GM21390 (cell line): ENCODE measurements around the gene P2RX6.
"Not testable (repeated sequence)": the region's sequence is repeated elsewhere in the genome, so short reads cannot be mapped to it uniquely, and the experiment has no call there.

Experiments
- ATAC-seq: cut with Tn5 transposase; IDR thresholded peaks from one replicate; pipeline ENCODE4 v1.9.1; 2021; ENCODE audit not compliant: unreplicated experiment

The P2RX6 gene

GRCh38 chr22:20994128-20994901 lies 20.6 kb upstream of the P2RX6 start:
- ATAC-seq: no peak

- no peak for ATAC-seq
These were observed 20.1 kb upstream of the P2RX6 start for GRCh38 chr22:20994902-20995241.

- ATAC-seq: no peak
These were observed 19.5 kb upstream of the P2RX6 start for GRCh38 chr22:20995329-20996030.

DNA sequence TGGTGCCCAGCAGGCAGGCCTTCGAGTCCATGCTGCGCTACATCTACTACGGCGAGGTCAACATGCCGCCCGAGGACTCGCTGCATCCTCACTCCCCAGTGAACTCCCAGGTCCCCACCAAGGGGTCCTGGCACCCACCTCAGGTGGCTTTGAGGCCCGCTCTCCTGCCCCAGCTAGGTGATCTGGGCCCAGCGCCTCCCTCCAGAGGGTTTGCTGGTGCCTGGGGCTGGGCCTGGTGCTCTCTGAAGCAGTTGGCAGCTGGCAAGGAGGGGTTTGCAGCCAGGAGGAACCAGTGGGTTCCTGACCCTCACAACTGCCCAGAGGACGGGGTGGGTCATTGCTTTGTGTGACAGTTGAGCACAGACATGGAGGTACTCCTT lies 18.9 kb upstream of the P2RX6 start:
- ATAC-seq: no peak

GRCh38 chr22:20996598-20997535 lies 18.1 kb upstream of the P2RX6 start:
- no peak for ATAC-seq

GRCh38 chr22:20997536-20998257 lies 17.3 kb upstream of the P2RX6 start:
- ATAC-seq: no peak

- no peak for ATAC-seq
These were observed 16.3 kb upstream of the P2RX6 start for GRCh38 chr22:20998411-20999336.

DNA sequence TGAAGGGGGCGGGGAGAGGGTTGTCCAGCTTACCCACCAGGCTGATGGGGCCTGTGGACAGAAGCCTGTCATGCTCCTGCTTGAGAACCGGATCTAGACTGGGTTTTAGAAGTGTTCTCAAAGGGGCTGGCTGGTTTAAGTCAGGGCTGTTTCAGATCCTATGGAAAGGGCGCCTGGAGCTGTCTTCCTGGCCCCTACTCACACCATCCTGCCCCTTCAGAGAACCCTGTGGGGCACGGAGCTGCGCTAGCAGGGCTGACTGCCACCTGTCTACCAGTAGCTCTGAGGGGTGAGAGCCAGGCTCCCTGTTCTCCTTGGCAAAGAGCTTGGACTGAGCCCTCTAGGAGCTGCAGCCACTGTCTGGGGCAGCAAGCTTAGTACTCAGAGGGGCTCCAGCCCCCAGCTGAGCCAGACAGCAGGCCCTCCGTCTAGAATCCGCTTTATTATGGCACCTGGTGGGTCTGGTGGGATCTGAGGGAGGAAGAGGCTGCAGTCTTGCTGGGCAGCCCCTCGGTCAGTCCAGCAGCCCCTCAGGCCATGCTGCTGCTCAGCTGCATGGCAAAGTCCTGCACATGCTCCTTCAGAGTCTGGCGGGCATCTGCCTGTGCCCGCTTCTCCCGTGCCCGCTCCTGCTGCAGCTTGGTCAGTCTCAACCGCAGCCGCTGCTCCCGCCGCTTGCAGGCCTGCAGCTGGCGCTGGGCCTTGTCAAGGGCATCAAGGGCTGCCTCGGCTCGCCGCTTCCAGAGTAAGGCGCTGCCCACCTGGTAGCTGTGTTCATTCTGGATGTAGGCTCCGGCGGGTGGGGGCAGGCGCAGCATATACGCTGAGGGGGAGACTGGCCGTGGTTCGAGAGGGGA lies 15.4 kb upstream of the P2RX6 start:
- no peak for ATAC-seq

DNA sequence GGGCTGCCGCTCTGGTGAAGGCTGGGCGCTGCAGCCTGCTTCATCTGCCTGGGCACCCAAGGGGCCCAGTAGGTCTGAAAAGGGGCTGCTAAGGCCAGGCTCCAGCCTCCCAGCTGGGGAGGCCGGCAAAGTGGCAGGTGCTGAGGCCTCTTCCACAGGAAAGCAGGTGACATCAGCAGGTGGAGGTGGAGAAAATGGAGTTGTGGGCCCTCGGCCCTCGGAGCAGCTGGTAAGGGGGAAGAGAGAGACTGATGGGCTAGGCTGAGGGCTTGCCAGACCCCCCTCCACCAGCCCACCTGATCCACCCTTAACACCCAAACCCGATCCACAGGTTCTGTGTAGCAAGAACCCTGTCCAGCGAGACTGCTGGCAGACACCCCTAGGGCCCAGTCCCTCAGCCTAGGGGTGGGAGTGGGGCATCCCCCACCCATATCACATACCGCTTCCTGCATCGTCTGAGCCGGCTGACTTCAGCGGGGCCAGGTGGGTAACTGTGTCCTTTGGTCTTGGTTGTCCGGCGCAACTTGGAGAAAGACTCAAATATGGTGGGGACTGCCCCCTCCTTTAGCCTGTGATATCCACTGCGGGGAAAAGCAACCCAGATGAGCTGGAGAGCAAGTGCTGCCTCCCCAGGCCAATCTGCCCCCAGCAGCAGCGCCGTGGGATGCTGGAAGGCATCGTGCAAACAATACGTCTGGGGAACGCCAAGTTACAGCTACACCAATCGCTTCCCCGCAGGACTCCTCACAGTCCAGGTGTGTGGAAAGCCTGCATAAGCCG lies 14.6 kb upstream of the P2RX6 start:
- no peak for ATAC-seq

GRCh38 chr22:21000987-21001600 lies 13.9 kb upstream of the P2RX6 start:
- ATAC-seq: peak; percentile 2

- peak; percentile 84 for ATAC-seq
These were observed 13.2 kb upstream of the P2RX6 start, which contains the start of gene THAP7 for GRCh38 chr22:21001601-21002325. Gene THAP7 (minus strand): TSS chr22:21002118. CDS start chr22:21001911, 207 bp downstream.

DNA sequence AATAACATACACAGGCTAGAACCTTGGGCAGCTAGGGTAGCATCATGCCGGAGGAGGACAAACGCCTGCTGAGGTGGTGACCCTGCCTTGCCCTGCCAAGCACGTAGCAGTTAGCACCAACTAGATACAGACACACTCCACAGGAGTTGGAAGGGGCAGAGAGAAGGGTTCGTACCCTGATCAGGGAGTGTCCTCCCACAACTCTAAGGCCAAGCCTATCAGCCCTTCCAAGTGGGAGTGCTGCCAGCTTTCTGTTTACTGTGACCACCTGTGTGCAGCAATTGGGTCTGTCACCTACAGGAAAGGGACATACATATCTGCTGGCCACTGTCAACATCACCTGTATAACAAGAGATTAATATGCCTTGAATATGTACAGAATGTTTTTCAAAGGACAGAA lies 11.2 kb upstream of the P2RX6 start:
- no peak for ATAC-seq

- not testable (repeated sequence) for ATAC-seq
These were observed 5.8 kb upstream of the P2RX6 start for GRCh38 chr22:21009208-21009607.

DNA sequence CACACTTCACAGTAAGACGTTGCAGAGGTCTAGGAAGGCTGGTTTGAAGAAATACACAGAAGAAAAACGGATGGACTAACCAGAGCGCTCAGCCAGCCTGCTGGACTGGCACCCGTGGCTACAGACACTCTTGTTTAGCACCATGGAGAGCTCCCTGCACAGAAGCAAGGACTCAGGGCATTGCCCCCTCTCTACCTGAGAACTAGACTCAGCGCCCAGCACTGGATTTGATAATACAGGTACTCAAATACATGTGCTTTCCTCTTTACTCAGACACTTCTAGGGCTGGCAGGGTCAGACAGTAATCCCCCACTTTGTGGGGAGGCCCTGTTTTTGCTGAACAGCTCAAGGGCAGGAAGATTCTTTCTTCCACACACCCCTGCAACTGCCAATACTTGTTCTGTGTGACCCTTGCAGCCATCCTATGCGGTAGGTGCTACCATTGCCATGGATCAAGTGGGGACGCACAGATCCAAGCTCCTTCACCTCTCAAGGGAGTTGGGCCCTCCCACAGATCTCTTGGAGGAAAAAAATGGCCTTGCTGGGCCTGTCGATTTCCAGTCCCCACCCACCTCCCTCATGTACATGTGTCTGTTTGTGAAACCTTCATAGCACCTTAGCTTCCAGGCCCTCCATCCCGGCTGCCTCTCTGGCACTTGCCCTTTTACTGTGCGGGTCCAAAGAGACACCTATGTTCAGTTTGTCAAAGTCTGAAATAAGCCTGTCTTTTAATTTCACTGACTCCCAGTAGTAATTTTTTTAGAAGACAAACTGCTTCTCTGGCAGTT lies 5.1 kb upstream of the P2RX6 start:
- ATAC-seq: no peak

- ATAC-seq: no peak
These were observed 4.4 kb upstream of the P2RX6 start for GRCh38 chr22:21010426-21011113.
